HT1080 (cell line): ENCODE results near the gene TSPAN9. TPM values are rescaled to one million over a fixed set of nuclear protein-coding genes. Genes with fewer than 3 reads are reported as not detected.

ENCODE experiments used
- DNase-seq: peaks from one replicate; pipeline ENCODE4 v3.0.0-alpha.2; 2015; ENCODE audit warnings: low read depth
- polyA plus RNA-seq, 2 experiments: library from polyadenylated mRNA; depleted of rRNA; stranded (reverse); fragments of >200 nt; gene quantifications; 2 replicates each; pipeline ENCODE4 v1.2.3, GENCODE V29; 2015
- total RNA-seq: library from RNA; depleted of rRNA; stranded (reverse); fragments of >200 nt; shearing (Covaris generic); gene quantifications from 2 replicates; pipeline ENCODE4 v1.2.3, GENCODE V29; 2014; rRNA removed

The TSPAN9 gene, protein sequence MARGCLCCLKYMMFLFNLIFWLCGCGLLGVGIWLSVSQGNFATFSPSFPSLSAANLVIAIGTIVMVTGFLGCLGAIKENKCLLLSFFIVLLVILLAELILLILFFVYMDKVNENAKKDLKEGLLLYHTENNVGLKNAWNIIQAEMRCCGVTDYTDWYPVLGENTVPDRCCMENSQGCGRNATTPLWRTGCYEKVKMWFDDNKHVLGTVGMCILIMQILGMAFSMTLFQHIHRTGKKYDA
- 18.5 and 21.3 TPM in 2 replicates for total RNA-seq
- polyA plus RNA-seq (2015; cell fraction: cytosol; rRNA removed) = 20.5 and 27.7 TPM in 2 replicates
- polyA plus RNA-seq (2015; cell fraction: nucleus; rRNA removed) = 29.4 and 34.3 TPM in 2 replicates

DNA sequence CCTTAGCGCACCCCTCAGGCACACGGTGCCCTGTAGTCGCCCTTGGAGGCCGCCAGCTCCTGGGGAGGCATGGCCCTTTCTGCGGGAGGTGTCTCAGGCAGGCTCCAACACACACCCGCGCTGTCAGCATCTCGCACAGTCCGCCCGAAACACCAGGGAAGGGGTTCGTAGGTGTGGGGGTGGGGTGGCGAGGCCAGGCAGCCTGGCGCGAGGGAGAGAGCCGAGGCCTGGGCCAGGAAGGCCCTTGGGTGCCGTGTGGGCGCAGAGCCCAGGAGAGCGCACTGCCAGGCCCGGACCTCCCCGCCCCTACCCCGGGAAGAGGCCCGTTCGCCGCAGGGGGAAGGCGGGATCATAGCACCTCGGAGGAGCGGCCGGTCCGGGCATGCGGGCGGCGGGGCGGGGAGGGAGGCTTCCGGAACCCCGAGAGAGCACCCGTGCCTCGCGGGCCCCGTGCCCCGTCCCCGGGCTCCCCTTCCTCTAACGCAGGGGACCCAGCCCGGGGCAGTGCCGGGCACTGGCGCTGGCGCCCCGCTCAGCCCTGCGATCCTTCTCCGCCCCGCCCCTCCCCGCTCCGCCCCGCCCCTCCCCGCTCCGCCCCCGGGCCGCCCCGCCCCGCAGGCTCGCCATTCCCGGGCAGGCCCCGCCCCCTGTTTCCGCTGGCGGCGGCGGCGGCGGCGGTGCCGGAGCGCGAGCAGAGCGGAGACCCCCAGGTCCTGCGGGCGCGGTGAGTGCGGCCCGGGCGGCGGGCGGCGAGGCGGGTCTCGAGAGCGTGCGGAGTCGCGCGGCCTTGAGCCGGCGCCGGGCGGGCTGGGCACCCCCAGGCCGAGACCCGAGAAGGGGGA, at the start of gene TSPAN9:
Gene TSPAN9, plus strand, starts transcription at position 650 of the 842 bp plus-strand sequence. CDS start 123,815 bp downstream, outside the sequence.
- peak; percentile 60 for DNase-seq

DNA sequence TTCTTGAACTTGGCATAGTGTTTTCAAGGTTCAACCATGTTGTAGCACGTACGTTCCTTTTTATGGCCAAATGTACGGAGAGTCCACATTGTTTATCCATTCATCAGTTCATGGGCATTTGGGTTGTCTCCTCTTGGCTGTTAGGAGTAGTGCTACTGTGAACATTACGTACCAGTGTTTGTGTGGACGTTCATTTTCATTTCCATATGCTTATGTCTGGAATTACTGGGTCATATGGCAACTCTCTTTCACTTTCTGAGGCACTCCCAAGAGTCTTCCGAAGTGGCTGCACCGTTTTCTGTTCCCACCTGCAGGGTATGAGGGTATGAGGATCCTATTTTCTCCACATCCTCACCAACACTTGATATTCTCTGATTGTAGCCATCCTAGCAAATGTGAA, 49.1 kb upstream of the TSPAN9 start:
- no peak for DNase-seq

DNA sequence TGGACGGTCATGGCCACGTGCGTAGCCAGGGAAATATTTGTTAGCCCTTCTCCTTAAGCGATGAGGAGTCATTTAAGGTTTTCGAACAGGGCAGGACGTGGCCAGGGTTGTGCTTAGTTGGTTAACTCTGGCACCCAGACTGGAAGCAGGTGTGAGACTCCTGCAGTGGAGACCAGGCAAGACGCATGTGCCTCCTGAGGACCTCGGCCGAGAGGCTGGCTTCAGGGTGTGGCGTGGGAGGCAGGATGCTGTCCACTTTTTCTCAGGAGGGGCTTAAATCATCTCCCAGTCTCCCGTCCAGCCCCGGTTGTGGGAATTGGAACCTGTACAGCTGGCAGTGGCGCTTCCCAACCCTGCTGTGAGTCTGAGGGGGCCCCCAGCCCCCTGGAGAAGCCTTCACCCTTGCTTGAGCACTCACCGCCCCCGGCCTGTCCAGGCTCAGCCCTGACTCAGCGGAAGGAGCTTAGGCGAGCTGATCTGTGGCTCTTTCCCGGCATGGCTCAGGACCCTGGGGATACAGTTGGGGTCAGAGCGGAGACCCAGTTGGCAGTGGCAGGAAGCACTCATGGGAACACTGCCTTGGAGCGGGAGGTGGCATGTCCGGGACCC, 46.3 kb upstream of the TSPAN9 start:
- no peak for DNase-seq

DNA sequence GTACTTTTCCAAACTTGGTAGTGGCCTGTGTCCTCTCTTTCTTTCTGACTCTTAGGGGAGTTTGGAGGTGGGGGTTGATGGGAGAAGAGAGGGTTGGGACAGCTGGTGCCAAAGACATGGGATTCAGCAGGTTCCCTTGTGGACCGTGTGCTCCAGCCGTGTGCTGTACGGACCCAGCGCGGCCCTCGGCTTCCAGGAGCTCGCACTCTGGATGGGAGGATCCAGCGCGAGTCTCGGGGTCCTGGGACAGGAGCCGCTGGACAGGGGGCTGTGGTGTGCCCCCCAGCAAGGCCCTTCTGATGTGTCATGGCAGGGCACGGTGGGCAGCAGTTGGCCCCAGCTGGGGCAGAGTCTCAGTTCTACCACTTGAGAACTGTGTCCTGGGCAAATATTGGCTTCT, 45.0 kb upstream of the TSPAN9 start:
- no peak for DNase-seq

DNA sequence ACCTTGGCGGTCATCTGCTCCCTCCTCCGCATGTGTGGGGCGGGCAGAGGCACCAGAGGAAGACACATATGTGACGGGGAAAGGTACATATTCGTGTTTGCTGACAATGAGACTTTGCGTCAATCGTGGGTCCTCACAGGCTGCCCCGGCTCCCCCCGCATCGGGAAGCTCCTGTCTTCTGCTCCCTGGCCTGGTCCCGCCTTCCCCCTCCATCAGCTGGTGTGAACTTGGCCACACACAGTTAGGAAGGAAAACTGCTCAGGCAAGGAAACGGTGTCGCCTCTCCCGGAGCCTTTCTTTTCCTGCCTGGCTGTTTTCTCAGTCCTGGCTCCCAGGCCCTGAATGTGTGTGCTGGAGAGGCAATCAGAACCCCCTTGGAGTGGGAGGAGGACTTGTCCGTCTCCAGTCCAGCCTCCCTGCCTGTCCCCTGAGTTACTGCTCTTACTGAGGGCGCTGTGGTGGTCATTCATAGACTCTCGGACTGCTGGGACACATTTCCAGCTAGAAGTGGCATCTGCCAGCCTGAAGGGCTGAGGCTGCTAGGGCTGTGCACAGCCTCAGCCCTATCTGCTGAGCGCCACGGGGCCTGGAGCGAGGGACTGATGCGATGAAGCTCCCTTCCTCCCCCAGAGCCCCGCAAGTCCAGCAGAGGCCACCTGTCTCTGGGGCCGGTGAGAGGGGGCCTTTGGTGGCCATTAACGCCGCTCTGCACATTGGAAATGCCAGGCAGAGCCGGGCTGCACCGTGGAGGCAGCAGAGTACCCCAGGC, 44.2 kb upstream of the TSPAN9 start:
- DNase-seq = no peak

DNA sequence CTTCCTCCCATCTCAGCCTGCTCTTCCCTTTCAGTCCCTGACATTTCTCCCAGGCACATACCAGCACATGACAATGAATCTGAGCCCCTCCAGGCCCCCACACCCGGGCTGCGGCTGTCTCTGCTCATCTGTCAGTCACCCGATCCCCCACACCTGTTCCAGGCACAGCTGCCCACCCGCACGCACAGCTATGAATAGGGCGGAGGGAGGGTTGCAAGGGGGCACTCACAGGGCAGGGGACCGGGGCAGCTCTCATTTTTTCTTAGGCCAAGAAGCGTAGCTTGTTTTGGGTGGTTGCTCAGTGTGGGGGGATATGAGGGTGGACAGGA, 43.7 kb upstream of the TSPAN9 start:
- DNase-seq = no peak

DNA sequence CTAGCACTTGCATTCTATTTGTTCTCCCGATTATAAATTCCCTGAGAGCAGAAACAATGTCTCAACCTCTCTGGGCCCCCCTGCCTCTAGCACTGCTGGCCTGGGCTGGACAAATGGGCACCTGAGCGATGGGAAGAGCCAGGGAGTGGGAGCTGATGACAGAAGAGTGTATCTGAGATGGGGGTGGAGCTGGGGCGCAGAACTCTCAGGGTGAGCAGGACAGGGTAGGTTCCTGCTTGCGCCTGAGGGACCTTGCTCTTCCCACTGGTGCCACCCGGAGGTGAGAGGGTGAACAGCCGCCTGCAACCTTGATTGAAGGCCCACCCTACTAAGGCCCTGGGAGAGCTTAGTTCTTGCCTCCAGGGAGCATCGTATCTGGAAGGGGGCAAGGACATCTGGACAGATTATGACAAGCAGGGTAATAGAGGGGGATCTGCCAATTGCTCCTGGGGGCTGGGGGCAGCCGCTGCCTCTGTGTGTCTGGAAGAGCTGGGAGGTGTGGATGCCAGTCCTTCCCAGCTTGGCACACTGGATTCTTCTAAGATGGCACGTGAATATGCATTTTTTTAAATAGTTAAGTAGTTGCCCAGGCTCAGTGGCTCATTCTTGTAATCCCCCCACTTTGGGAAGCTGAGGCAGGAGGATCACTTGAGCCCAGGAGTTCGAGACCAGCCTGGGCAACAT, 43.0 kb upstream of the TSPAN9 start:
- peak; percentile 68 for DNase-seq

DNA sequence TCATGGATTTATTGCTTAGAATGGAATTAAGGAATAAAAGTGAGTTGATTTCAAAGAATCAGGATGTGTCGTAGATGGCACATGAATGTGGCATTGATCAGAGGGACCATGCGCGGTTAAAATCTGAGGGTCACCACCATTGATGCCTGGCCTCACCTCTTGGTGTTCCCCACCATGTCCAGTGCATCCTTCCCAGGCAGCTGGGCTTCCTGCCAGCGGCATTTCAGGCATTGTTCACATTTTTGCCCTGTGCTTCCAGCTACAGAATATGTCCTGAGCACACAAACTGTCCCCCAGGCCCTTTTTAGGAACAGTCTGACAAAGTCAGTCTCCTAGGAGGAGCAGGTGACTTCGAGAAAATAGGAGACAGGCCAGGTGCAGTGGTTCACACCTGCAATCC, 42.0 kb upstream of the TSPAN9 start:
- no peak for DNase-seq

DNA sequence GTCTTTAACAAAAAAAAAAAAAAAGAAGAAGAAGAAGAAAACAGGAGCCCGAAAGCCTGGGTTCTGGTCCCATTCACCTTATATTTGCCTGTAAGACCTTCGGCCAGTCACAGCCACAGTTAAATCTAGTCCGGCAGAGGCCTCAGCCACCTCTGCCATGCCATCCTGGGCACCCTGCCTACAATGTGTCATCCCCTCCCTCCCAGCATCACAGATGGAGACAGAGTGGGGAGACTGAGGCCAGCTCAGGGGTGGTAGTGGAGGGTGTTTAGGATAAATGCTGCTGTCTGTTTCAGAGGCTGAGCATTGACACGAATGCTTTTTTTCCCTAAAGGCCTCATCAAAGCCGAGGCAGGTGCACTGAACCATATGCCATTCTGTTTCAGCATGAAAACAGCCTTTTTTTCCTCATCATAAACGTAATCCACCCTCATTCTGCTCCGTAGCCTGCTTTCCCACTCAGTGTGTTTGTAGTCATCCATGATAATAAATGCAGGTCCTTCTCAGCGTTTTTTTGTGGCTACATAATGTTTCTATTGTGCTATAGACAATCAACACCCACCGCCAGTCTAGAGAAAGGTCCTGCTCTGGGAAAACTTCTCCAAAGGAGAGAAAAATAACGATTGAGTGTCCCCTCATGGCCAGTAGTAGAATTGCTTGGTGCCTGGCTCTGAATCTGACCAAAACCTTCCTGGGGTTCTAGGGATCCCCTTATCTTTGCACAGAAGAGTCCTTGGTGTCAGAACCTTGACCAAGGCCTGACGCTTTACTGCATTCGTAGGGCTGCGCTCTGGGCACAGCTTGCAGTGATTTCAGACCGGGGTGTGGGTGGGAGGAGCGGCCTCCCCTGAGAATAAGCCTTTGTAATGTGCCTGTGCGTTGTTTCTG, 41.1 kb upstream of the TSPAN9 start:
- DNase-seq = no peak

DNA sequence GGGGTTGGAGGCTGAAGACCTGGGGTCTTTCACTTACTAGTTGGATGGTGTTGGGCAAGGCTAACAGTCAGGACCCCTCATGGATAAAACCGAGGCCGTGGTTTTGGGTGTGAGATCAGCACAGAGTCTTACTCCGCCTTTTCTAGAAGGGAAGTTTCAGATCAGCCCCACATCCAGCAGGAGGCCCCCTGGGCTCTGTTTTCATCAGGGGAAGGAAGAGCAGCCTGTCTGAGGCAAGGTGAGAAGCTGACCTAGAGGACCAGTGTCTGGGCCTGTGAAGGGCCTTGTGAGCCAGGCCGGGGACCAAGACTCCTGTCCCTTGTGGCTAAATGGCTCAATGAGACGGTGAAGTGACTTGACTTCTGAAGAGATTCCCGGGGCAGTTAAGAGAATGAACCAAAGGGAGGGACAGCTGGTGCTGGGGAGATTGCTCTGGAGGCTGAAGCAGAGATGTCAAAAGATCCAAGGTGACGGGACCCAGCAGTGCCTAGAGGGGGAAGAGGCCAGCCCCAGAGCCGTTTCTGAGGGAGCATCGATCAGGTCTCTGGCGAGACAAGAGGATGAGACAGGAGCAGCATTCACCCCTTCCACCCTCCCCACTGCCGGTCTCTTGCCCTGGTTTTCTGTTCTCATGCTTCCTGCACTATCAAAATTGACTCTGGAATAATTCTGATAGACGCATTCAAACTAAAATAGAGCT, 40.1 kb upstream of the TSPAN9 start:
- DNase-seq = no peak

DNA sequence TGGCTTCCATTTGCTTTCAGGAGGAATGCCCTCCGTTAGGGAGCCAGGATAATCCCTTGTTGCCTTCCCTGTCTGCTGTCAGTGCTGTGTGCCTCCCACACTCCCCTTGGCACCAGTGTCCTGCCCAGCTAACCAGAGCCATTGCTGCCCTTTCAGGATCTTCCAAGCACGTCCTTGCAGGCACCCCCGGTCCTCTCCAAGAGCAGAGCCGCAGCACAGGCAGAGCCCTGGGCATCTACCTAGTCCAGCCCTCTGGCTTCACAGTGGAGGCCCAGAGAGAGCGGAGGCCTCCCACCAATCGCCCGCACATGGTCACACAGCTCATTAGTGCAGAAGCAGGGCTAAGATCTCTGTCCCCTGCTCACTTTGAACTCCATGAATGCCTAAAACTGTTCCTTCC, 39.0 kb upstream of the TSPAN9 start:
- DNase-seq = no peak

DNA sequence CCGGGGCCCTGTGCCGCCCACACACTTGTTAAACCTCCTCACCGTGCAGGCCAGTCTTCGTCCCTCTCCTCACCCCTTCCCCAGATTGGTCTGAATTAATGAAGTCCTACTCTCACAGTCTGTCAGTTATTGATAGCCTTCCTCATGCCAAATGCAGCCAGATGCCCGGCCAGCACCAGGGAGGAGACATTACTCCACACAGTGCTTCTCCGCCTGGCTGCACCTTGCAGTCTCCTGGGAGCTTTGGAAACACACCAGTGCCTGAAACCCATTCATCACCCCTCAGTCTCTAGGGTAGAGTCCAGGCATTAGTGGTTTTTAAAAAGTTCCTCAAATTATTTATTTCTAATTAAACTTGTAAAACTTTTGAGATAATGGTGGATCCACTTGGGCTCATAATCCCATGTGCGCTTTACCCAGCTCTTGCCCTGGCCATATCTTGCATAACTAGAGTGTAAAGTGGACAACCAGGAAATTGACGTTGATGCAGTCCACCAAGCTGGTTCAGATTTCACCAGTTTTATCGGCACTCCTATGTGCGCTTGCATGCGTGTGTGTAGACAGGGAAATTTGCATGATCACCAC, 38.2 kb upstream of the TSPAN9 start:
- DNase-seq = no peak

DNA sequence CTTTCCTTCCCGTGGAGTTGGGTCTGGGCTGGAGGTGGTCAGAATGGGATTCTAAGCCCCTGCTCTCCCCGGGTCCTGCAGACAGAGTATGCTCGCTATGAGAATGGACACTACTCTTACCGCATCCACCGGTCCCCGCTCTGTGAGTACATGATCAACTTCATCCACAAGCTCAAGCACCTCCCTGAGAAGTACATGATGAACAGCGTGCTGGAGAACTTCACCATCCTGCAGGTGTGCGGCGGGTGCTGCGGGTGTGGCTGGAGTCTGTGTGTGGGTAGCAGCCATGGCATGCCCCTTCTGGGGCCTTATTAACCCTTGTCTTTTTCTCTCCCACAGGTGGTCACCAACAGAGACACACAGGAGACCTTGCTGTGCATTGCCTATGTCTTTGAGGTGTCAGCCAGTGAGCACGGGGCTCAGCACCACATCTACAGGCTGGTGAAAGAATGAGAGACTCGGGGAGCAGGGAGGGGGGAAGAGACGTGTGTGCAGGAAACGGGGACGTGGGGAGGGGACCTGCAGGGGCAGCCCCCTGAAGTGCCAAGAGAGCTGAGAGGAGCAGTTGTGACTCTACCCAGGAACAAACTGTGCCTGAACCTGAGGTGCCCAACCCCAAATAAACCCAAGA, 37.0 kb upstream of the TSPAN9 start:
- DNase-seq = no peak

DNA sequence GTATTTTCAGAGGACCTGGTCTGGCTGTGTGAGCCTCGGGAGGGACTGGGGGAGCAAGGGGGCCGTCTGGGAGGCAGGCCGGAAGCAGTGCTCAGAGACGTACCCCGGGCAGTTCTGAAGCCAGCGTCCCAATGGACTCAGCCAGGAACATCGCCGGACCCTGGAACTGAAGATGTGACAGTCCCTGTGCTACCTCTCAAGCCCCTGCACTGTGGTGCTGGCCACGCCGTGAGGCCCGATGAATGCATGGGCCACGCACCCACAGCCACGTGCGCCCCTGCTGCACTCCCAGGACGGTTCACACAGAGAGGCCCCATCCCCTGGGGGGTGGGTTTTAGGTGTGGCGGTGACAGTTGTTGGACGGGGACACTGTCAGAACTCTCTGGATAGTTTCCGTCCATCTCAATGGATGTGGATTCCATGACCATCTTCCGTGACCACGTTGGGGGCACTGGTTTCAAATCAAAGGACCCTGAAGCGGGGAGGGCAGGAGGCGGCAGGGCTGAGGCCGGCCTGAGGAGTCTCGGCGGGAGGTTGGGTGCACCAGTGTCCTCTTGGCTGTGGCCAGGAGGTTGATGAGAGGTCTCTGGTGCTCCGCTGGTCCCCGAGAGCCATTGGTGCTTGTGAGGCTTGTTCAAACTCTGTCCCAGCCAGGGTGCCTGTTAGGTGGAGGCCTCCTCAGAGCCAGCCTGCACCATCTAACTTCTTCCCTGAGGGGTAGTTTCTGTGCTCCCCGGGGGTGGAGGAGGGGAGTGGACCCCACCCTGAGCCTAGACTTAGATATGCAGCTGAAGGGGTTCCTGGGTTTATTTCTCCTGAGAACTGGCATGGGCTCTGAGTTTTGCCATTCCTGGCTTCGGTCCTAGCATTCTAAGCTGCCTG, 36.3 kb upstream of the TSPAN9 start:
- DNase-seq = no peak

DNA sequence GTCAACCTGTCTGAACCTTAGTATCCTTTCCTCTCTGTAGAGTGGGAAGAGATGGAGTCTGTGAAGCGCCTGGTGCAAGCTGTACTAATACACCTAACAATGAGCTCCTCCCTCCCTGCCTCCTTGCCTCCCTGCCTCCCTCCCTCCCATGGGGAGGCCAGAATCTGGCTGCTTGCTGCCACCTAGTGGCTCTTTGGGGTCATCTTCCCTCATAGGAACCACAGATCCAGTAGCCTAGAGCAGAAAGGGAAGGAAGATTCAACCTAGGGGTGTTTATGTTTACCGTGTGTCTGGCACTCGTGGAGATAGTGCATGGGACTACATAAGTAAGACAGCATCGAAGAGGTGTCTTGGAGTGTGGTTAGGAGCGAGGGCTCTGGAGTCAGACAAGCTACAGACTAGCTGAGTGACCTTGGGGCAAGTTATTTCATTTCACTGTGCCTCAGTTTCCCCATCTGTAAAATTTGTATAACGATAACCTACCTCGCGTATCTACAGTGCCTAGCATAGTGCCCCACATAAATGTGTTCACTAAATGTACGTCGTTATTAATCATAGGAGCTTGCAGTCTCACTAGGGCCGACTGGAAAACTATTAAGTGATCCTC, 35.5 kb upstream of the TSPAN9 start:
- peak; percentile 69 for DNase-seq

DNA sequence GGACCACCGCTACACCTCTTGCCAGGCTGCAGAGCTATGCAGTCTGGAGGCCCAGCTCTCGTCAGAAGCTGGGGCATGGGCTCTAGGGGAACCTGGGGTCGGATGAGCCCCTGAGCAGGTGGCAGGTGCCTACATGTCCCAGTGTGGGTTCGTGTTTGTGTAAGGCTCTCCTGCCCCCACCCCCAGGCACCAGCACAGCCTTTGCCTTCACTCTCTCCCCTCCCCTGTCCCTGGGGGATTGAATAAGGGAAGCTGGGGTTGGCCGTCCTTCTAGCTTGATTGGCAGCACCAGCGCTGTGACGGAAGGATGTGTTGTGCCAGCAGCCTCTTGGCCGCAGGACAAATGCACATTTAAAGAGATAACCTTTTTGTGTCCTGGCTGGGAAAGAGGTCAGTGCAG, 34.8 kb upstream of the TSPAN9 start:
- no peak for DNase-seq

DNA sequence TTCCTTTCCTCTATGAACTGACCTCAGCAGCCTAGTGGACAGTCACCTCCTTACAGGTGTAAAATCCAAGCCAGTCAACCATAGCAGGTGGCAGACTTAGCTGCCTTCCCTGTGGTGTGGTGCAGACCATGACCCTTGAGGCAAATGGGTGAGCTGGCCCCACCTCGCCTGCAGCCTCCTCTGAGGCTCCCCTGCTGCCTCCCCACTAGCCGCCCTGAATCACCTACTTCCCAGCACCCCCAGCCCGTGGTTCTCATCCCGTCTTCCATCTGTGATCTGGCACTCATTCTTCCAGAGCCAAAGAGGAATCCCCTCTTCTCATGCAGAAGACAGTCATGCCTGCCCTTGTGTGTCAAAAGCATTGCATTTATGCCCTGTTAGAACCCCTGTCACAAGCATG, 34.4 kb upstream of the TSPAN9 start:
- no peak for DNase-seq
